Measurements from ENCODE around the gene STK32B. TPM values are rescaled to one million over a fixed set of nuclear protein-coding genes. Genes with fewer than 3 reads are reported as not detected.

STK32B gene
- total and polyA plus RNA-seq, 8 donors, result 0.61 to 5.5 (median 3.1) TPM

- WGBS, 5 donors, result 81 to 94% (median 91%) methylated on average over 10 of the region's 10 CpGs
- no peak for TF ChIP-seq EP300 (IDR thresholded peaks at IDR 0.05)
- TF ChIP-seq CTCF (IDR thresholded peaks at IDR 0.05), result no peak
- no peak for TF ChIP-seq POLR2A (IDR thresholded peaks at IDR 0.05)
- no peak for TF ChIP-seq POLR2AphosphoS5 (IDR thresholded peaks at IDR 0.05)
- no peaks in the 10 kb centered on the region for H3K4me1 ChIP-seq
Measured at GRCh38 chr4:5188130-5188529, 136.8 kb downstream of the STK32B start.

GRCh38 chr4:5191831-5192230 lies 140.6 kb downstream of the STK32B start:
- TF ChIP-seq EP300 (IDR thresholded peaks at IDR 0.05) (no peak), POLR2A (IDR thresholded peaks at IDR 0.05) (no peak), POLR2AphosphoS5 (IDR thresholded peaks at IDR 0.05) (no peak), CTCF (IDR thresholded peaks at IDR 0.05) (no peak)
- no peaks in the 10 kb centered on the region for H3K27me3 ChIP-seq
- intact Hi-C loops (cut with DNase I; ENCODE audit: low total_unique reads), result no loop called here
- no peak overlapping the region for H3K27ac ChIP-seq
- no peaks in the 10 kb centered on the region for H3K36me3 ChIP-seq
- WGBS, 5 donors, result 83 to 89% (median 86%) methylated on average over 6 of the region's 6 CpGs
- H3K4me3 ChIP-seq, result no peak overlapping the region
- no peaks in the 10 kb centered on the region for H3K9me3 ChIP-seq
- no peak for DNase-seq
- no peaks in the 10 kb centered on the region for H3K4me1 ChIP-seq

More at GRCh38 chr4:5188130-5188529, 136.8 kb downstream of the STK32B start:
- H3K36me3 ChIP-seq, result no peaks in the 10 kb centered on the region
- intact Hi-C loops (cut with DNase I; ENCODE audit: low total_unique reads), result no loop called here
- no peaks in the 10 kb centered on the region for H3K9me3 ChIP-seq
- no peaks in the 10 kb centered on the region for H3K27me3 ChIP-seq
- no peak overlapping the region for H3K27ac ChIP-seq
- no peak for DNase-seq
- H3K4me3 ChIP-seq, result no peak overlapping the region

- intact Hi-C loops (cut with DNase I; ENCODE audit: low total_unique reads), result no loop called here
- no peak for TF ChIP-seq EP300 (IDR thresholded peaks at IDR 0.05)
- no peak for TF ChIP-seq POLR2A (IDR thresholded peaks at IDR 0.05)
- TF ChIP-seq CTCF (IDR thresholded peaks at IDR 0.05), result no peak
- TF ChIP-seq POLR2AphosphoS5 (IDR thresholded peaks at IDR 0.05), result no peak
- Histone ChIP-seq H3K27ac (no peak overlapping the region), H3K4me3 (no peak overlapping the region), H3K4me1 (no peaks in the 10 kb centered on the region), H3K36me3 (no peaks in the 10 kb centered on the region), H3K27me3 (no peaks in the 10 kb centered on the region), H3K9me3 (no peaks in the 10 kb centered on the region)
- 77 to 92% (median 83%) methylated on average over 6 of the region's 6 CpGs for WGBS, 5 donors
- no peak for DNase-seq
Measured at GRCh38 chr4:5192271-5192670, 141.0 kb downstream of the STK32B start.

- Histone ChIP-seq H3K9me3 (no peaks in the 10 kb centered on the region), H3K4me1 (no peaks in the 10 kb centered on the region), H3K36me3 (no peaks in the 10 kb centered on the region), H3K4me3 (no peak overlapping the region), H3K27ac (no peak overlapping the region), H3K27me3 (no peaks in the 10 kb centered on the region)
- intact Hi-C loops (cut with DNase I; ENCODE audit: low total_unique reads), result no loop called here
- no peak for DNase-seq
- WGBS, 5 donors, result 83 to 87% (median 84%) methylated on average over 11 to 12 of the region's 12 CpGs
- TF ChIP-seq CTCF (IDR thresholded peaks at IDR 0.05), result no peak
- TF ChIP-seq EP300 (IDR thresholded peaks at IDR 0.05), result no peak
- TF ChIP-seq POLR2A (IDR thresholded peaks at IDR 0.05), result no peak
- TF ChIP-seq POLR2AphosphoS5 (IDR thresholded peaks at IDR 0.05), result no peak
Measured at GRCh38 chr4:5192678-5193077, 141.4 kb downstream of the STK32B start.

Data from stomach (tissue), 9 donors.